ENCODE data around the gene TULP4.

DNA sequence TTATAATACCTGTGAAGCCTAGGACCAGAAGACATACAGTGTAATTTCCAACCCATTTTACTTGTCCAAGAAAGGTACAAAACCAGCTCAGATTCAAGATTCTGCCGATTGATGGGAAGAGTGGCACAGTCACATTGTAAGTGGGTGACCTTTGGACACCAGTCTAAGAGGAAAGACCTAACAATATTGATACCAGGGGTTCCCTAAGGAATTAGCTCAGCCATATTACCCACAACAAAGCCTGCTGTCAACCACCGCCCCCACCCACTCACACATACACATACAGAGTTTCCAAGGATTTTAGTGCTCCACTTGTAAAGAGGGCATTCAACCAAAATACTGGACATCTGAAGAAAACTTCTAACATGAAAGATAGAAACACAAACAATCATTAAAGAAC is 219.7 kb downstream of the TULP4 start:
- TF ChIP-seq, protein P1, sequence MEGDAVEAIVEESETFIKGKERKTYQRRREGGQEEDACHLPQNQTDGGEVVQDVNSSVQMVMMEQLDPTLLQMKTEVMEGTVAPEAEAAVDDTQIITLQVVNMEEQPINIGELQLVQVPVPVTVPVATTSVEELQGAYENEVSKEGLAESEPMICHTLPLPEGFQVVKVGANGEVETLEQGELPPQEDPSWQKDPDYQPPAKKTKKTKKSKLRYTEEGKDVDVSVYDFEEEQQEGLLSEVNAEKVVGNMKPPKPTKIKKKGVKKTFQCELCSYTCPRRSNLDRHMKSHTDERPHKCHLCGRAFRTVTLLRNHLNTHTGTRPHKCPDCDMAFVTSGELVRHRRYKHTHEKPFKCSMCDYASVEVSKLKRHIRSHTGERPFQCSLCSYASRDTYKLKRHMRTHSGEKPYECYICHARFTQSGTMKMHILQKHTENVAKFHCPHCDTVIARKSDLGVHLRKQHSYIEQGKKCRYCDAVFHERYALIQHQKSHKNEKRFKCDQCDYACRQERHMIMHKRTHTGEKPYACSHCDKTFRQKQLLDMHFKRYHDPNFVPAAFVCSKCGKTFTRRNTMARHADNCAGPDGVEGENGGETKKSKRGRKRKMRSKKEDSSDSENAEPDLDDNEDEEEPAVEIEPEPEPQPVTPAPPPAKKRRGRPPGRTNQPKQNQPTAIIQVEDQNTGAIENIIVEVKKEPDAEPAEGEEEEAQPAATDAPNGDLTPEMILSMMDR (IDR thresholded peaks at IDR 0.05): no peak
- no peak for TF ChIP-seq POLR2A (IDR thresholded peaks at IDR 0.05)

All from uterus (tissue), 2 donors.